Left renal pelvis (tissue), 4 donors: ENCODE results near the gene AK3. TPM values are rescaled to one million over a fixed set of nuclear protein-coding genes. Genes with fewer than 3 reads are reported as not detected.
A peak's percentile ranks its signal among the peaks of the same experiment; 100 is the strongest.

Source experiments
- DNase-seq, 4 donors: peaks; one replicate each; pipeline ENCODE4 v3.0.0-alpha.2; 2013; ENCODE audit warnings: low read depth in 4 of 4, low spot score in 3 of 4
- polyA plus RNA-seq, 4 donors: library from polyadenylated mRNA; unstranded; fragments of 120-200 nt; gene quantifications; one replicate each; pipeline ENCODE4 v1.2.1, GENCODE V29; 2013; ENCODE audit not compliant: insufficient read length in 4 of 4

The AK3 gene
- polyA plus RNA-seq, 4 donors, result 76.7 to 120 (median 108) TPM

GRCh38 chr9:4750023-4750673 is 9.1 kb upstream of the AK3 start:
- DNase-seq, result peak in 2 of 4 donors; percentile 15 to 34

GRCh38 chr9:4748612-4749011 is 7.6 kb upstream of the AK3 start:
- DNase-seq, result no peak

- DNase-seq, result no peak
Observed at GRCh38 chr9:4746278-4747030, 5.5 kb upstream of the AK3 start.

GRCh38 chr9:4743131-4743875 is 2.3 kb upstream of the AK3 start:
- DNase-seq, result no peak

- no peak for DNase-seq
Observed at GRCh38 chr9:4742246-4742645, 1.2 kb upstream of the AK3 start.

GRCh38 chr9:4741365-4742089 is 525 bp upstream of the AK3 start:
- peak in 1 of 4 donors; percentile 17 for DNase-seq

- DNase-seq, result peak in 1 of 4 donors; percentile 33
Observed at GRCh38 chr9:4740388-4740637, 689 bp downstream of the AK3 start.

GRCh38 chr9:4739587-4740387 is 1.2 kb downstream of the AK3 start:
- DNase-seq, result no peak

GRCh38 chr9:4738866-4739586 is 2.0 kb downstream of the AK3 start:
- no peak for DNase-seq

GRCh38 chr9:4734150-4734549 is 6.9 kb downstream of the AK3 start:
- no peak for DNase-seq

GRCh38 chr9:4732890-4733289 is 8.1 kb downstream of the AK3 start:
- no peak for DNase-seq

GRCh38 chr9:4727593-4727992 is 13.4 kb downstream of the AK3 start:
- no peak for DNase-seq

- DNase-seq, result no peak
Observed at GRCh38 chr9:4725706-4726442, 15.1 kb downstream of the AK3 start.

GRCh38 chr9:4721736-4722135 is 19.3 kb downstream of the AK3 start:
- DNase-seq, result no peak

GRCh38 chr9:4718911-4719310 is 22.1 kb downstream of the AK3 start:
- DNase-seq, result no peak

GRCh38 chr9:4717815-4718214 is 23.2 kb downstream of the AK3 start:
- DNase-seq, result no peak

GRCh38 chr9:4716163-4716562 is 24.8 kb downstream of the AK3 start:
- no peak for DNase-seq

GRCh38 chr9:4714266-4715016 is 26.6 kb downstream of the AK3 start:
- no peak for DNase-seq
